SK-N-DZ (cell line): ENCODE measurements around the gene NDUFB6.
"Not testable (repeated sequence)": the region's sequence is repeated elsewhere in the genome, so short reads cannot be mapped to it uniquely, and the experiment has no call there.

ENCODE experiments used
- DNase-seq: peaks from one replicate; pipeline ENCODE4 v3.0.0-alpha.2; 2015; ENCODE audit warnings: low spot score

The NDUFB6 gene

DNA sequence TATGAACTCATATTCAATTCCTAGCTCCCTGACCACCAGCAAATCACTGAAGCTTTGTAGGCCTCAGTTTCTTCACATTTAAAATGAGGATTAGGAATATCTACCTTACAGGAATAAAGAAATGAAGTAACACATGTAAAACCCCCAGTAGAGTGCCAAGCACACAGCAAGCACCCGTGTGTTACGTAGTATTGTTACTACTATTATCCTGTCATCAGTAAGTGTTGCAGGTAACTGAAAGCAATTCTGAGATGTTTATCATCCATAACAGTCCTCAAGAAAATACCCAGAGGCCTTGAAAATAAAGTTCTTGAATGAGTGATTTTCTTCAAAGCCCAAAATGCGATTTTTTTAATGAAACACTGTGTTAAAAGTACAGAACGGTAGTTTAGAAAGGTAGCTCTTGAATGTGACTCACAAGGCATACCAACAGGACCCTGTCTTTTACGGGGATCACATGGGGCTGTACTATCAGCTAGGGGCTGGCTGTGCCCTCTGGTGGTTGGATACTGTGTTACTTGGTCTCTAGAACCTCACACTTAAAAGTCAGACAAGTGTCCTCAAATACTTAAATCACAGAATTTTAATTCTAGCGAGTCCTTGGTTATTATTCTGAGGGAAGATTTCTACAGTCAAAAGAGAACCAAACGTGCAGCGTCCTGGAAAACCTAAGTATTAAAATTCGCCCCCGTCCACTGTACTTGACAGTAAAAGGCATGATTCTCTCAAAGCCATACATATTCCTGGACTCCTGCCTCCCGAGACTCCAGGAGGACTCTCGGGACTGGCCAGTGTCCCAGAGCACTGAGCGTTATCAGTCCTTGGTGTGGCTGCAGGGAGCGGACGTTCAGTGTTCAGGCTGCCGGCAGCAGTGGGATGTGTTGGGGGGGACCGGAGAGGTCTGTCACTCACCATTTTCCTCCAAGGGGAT lies 725 bp downstream of the NDUFB6 start:
- DNase-seq, result peak; percentile 74

DNA sequence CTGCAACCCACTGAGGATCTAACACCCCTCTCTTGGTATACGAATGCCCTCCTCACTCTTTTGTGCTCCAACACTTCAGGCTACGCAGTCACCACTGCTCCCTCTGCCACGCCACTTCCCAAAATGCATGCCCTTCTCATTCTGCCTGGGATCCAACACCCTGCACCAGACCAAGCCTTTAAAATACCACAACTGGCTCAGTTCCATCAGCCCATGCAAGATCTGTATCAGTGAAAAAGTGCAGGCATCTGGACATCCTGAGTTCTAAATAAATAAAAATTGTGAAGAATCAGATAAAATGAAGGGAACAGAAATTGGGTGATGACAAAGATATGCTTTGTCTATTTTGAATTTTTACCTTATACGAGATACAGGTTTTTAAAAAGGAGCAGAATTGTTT lies 2.7 kb downstream of the NDUFB6 start:
- no peak for DNase-seq

DNA sequence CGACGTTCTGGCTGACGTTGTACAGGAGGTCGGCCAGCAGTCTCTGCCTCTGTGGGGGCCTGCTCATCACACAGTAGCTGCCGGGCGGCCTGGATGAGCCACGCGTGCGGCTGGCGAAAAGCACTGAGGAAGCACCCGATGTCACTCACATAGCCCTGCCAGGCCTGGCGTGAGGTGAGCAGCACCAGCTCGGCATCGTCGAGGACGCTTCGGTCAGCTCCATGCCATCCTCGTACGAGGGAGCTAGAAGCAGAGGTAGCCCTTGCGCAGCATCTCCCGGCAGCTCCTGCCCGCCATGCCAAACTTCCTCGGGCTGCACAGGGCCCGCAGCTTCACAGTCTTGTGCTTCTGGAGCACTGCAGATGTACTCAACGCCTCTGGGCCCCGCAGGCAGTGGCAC lies 6.2 kb downstream of the NDUFB6 start:
- DNase-seq, result no peak

DNA sequence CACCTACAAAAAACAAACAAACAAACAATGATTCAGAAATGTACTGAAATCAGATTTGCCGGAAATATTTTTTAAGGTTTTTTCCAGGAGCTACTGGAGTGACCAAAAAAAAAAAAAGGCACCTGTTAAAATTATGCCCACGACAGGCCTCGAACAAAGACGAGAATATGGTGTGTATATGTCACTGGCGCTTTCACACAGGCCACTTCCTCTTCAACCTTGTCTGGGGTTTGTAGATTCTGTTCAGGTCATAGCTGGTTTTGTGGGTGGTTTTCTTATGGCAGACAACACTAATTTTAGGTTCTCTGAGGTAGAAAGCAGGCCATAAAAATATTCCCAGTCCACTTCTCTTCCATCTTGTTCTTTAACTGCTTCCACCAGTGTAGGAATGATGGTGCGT lies 7.0 kb downstream of the NDUFB6 start:
- no peak for DNase-seq

DNA sequence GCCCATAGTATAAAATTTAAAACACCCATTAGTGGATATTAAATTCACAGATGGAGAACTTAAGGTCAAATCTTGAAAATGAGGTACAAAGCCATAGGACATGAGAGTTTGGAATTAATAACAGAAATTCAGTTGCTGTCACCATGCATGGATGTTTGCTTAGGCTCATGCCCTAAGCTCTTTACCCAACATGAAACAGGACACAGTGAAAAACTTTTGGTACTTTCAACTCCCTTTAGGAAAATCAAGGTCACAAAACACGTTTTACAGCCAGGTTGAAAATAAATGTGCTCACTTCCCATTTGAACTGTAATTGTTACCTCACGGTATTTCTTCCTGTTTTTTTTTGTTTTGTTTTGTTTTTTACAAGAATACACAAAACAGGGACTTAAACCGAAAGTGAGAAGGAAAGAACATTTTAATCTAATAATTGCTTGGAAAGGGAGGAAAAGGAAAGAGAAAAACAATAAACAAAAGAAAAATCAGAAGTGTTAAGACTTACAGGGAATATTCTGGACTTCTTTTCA lies 14.5 kb downstream of the NDUFB6 start:
- DNase-seq, result no peak

DNA sequence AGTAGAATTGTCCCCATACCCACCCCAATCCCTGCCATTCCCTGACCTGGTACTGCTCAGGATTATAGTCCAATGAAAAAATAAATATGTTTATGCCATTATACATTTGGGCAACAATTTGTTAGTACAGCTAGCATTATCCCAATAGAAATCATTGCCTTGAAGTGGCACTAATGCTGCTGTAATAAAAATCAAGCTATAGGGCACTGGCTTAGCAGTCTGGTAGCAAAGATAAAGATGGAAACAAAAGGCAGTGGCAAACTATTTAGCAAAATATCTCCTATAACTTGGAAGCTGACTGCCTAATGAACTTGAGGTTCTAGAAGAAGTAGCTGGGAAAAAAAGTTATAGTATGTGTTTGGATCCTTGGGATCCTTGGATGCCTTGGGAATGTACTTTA lies 18.4 kb downstream of the NDUFB6 start:
- no peak for DNase-seq

DNA sequence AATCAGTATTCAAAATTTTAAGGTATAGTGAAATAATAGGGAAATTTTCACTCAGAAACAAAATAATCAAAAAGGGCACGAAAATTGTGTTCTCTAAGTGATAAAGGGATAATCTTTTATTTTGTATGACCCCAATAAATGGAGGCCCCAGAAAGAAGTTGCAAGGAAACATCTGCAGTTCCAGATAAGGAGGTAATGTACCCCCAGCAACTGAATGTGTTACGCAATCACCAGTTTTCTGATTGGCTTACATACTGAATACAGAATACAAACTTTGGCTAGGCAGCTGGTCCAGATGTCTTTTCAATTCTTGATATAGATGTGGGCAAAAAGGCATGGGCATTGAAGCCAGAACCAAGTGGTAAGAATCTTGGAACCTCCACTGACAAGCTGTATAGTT lies 18.9 kb downstream of the NDUFB6 start:
- DNase-seq, result no peak

DNA sequence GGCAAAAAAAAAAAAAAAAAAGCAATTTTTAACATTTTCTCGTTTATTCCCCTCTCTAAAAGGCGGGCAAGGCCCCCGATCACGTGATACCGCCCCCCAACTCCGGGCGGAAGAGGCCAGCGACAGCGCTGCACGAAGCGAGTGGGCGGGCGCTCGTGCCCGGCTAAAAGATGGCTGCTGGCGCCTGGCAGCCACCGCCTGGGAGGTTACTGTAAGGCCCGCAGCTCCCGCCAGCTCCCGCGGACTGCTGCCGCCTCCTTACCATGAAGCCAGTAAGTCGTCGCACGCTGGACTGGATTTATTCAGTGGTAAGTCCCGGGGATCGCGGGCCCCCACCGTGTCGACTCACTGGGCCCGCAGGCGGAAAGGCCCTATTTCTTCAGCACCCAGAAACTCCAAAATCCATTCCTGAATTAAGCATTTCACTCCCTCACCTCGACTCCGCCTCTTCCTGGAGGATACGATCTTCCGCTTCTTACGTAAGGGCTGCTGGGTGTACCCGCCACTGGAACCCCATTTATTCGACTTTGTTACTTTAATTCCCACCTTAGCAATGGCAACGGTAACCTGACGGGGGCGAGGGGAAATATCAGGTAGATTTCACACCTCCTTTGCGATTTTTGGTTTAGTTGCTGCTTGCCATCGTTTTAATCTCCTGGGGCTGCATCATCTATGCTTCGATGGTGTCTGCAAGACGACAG lies 20.6 kb downstream of the NDUFB6 start, which contains the start of the genes SMIM27 and TOPORS:
TSS of gene SMIM27 (plus strand) at position 156 of the 701 bp plus-strand sequence. CDS start at position 264, 108 bp downstream.
TSS of gene TOPORS (minus strand) at position 415 of the 701 bp plus-strand sequence. CDS start at position 265, 150 bp downstream.
- DNase-seq, result peak; percentile 87

DNA sequence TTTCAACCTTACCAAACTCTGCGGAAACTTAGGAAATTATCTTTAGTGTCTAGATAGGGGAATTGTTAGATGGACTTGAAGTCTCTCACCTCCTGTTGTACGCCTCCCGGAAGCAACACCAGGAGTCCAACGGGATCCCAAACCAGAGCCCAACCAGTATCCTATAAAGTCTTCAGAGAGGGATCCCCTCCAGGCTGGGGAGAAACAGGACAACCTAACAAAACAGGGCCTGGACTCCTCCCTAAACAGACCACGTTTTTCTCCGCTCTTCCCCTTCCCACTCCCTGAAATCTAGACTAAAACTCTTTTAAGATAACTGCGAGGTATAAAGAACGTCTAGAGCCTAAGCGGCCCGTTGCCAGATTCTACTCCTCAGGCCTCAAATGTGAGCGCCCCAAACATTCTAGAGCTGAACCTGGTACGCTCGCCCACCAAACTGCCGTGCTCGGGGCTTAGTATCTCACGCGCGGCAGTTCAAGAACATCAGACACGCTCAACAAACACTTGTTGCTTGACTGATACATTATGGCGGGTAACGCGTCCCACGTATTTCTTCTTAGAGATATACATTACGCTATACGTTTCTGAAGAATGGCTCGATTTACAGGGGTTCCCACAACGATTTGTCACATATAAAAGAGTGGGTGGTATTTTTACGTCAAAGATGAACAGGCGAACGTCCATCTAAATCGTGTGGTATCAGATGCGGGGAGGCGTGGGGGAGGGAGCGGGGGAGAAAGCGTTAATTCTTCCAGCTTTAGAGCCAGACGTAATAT lies 21.5 kb downstream of the NDUFB6 start:
- DNase-seq, result peak; percentile 31

DNA sequence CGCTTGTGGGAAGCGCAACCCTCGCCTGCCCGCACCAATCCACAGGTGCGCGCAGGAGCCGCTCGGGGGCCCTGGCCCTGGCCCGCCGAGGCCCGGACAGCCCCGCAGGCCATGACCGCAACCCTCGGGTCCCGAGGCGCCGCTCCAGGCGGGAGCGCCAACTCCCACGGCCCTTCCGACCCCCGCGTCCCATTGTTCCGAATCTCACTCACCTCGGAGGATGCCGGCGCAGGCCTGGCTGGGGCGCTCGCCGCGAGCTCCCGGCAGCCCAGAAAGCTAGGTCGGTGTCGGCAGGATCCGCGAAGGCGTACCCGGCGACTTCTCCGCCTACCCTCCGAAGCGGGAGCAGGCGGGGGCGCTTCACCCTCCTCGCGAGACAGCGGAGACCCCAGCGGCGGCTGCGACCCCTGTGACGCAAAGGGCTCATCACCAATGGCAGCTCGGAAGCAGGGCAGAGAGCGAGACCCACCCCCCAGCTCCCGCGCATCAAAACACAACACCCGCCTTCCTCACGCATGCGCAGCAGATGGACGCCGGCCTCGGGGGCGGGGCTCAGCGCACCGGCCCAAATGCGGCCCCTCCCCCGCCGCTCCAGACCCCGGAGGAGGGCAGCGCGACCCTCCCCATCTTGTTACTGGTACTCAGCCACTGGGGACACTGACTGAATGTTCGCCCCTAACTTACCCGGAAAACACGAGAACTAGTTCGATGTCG lies 22.2 kb downstream of the NDUFB6 start:
- DNase-seq, result peak; percentile 96

DNA sequence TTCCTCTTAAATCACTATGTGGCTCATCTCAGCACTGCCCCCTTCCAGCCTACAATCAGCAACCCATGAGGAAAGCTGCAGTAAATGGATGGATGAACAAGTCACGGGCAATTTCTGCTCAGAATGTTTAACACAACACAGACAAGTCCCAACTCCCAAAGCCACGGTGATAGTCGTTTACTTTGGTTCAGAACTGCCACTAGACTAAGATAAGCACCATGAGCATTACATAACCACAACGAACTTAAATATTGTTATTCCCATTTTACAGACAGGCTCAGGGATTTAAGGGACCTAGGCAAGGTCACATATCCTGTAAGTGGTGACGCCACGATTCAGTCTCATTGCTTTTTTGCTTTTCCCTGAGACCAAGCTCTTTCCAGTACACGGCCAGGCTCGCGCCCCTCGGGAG lies 22.8 kb downstream of the NDUFB6 start:
- peak; percentile 29 for DNase-seq

DNA sequence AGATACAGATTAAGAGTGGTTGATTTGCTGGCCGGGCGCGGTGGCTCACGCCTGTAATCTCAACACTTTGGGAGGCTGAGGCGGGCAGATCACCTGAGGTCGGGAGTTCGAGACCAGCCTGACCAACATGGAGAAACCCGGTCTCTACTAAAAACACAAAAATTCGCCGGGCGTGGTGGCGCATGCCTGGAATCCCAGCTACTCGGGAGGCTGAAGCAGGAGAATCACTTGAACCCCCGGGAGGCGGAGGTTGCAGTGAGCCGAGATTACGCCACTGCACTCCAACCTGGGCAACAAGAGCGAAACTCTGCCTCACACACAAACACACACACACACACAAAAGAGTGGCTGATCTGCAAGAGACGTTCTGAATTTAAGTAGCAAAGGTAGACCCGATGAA lies 24.7 kb downstream of the NDUFB6 start:
- DNase-seq, result not testable (repeated sequence)

DNA sequence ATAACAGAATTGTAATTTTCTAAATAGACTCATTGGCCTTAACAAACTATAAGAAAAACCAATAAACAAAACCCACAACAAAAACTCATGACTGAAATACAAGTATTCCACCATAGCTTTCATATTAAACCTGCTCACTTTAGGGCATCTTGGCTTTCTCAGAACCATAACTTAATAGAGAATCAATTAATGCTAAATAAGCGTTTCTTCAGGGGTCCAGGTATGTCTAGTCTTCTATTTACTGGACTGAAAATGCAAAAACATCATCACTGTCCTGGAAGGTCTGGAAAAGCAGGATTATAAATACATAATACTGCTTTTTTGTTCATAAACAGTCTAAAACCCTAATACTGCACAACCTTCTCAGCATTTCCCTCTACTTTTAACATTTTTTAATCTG lies 27.1 kb downstream of the NDUFB6 start:
- DNase-seq, result no peak

DNA sequence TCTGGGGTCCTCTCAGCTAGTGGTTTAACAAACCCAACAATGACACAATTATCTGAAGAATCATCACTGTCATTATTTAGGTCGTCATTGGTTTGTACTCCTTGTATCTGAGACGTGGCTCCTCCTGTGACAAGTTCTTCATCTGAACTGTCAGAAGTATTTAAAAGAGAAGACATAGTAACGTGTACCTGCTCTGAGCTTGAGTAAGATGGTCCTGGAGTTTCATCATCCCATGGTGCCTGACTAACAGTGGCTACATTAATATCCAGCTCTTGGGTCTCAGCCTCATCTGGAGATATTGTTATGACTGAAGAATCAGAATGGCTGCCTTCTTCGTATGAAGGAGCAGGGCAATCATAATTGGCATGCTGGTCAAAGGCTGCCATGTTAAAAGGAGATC lies 29.9 kb downstream of the NDUFB6 start:
- no peak for DNase-seq

DNA sequence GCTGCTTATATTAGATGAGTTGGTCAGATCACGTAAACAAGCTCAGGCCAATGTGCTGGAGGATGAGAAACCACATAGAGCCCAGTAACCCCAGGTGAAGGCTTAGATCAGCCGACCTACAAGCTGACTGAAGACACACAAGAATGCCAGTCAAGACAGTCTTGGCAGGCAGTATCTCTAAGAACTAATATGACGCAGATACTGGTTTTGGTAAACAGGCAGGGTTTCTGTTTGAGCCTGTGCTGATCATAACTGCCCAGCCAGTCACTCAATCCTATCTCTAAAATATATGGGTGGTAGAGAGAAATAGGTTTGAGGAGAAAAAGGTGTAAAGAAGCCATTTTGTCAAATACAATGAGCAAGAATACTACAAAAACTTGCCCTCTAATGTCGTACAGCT lies 39.1 kb downstream of the NDUFB6 start:
- DNase-seq, result no peak

DNA sequence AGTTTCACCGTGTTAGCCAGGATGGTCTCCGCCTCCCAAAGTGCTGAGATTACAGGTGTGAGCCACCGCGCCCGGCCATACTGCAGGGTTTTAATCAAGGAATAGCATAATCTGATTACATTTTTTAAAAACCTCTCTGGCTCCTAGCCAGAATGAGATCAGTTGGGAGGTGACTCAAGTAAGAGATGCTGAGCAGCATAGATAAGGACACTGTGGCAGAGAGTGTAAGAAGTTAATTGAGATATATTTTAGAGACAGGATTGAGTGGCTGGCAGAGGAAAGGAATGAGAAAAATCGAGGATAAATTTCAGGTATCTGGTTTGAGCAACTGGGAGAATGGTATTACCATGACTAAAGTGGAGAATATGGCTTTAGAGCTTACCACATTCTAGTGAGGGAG lies 39.6 kb downstream of the NDUFB6 start:
- DNase-seq, result no peak

DNA sequence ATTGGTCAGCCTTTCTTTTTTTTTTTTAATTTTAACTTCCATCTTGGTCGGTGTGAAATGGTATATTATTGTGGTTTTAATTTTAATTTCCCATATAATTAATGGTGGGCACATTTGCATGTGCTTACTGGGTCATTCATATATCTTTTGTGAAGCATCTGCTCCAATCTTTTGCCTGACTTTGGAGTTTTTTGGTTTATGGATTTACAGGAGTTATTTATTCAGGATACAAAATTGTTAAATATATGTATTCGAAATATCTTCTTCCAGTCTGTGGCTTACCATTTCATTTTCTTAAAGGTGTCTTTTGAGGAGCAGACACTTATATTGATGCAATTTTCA lies 46.3 kb downstream of the NDUFB6 start:
- DNase-seq, result no peak

DNA sequence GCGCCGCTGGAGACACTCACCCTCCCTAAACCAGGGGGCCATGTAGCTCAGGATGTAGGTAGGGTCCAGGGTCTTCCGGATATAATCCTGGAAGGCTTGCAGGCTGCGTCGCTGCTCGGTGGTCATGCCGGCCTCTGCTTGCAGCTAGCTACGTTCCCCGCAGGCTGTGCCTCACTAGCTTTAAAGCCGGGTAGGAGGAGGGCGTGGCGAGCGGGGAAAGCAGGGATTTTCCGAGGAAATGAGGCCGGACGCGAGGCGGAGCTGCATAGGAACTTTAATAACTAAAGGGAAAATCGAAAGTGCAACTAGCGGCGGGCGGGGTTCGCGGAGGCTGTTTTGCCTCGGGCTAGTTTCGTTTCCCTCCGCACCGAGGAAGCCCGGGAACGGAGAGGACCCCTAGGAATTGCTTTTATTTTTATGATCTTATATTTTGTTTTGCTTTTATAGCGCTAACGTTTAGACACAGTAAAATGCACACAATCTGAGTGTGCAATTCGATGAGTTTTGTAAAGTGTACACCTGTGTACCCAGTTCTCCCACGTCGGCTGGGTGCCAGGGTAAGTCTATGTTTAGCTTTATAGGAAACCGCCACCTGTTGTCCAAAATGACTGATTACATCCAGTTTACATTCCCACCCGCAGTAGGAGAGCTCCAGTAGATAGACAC lies 46.8 kb downstream of the NDUFB6 start, which contains the start of gene RIGI:
TSS of gene RIGI (minus strand) at position 156 of the 666 bp plus-strand sequence. CDS start at position 126, 30 bp downstream.
- peak; percentile 59 for DNase-seq

DNA sequence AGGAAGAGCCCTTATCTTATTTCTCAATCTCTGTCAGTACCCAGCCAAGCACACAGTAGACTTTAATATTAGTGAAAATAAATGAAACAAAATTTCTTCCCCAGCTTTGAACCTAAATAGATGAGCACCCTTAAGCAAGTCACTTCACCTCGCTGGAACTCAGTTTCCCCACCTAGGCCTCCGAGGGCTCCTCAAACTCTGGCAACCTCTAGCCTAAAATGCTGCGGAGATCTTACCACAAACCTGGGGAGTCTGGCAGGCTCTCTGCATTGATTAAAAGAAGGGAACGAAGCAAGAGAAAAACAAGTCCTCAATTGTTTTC lies 47.3 kb downstream of the NDUFB6 start:
- DNase-seq, result peak; percentile 4

DNA sequence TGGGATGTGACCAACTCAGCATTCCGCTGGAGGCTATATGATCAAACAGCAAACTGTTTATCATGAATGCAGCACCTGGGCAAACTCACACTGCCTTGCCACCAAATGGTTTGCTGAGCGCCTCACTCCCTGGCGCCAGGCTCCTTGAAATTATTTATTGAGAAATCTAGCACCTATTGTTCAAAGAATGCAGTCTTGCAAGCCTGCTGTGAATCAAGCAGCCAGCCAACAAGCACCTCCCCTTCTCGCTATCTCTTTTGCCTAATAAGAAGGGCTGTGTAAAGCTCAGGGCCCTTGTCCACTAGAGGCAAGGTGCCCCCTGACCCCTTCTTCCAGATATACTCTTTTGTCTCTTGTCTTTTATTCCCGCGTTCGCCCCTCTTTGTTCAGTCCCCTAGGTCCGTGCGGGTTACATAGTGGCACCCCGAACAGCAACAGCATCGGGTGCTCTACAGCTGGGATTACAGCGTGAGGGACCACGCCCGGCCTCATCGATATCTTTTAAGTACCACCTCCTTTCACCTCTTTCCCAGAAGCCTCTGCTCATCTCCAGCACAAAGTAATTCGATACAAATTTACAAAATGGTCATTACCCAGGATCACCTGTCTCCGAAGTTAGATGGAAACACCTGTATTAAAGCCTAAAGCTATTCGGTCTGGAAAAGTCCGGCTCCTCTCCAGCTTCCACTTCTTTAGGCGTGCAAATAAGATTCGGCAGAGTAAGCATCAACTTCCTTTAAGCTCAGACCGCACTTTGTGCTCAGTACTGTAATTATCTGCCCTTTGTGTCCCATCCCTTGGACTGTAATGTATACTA lies 47.9 kb downstream of the NDUFB6 start:
- peak; percentile 2 for DNase-seq
